Left ventricle myocardium inferior (tissue), 1 donor: ENCODE results near the gene IGF1R. TPM values are rescaled to one million over a fixed set of nuclear protein-coding genes. Genes with fewer than 3 reads are reported as not detected.
A peak's percentile ranks its signal among the peaks of the same experiment; 100 is the strongest.

Experiments used
- DNase-seq: peaks from one replicate; pipeline ENCODE4 v3.0.0-alpha.2; 2020
- H3K27ac ChIP-seq: fragments of 200-600 bp; replicated peaks from 2 replicates; pipeline ENCODE4 v1.8.0; 2021
- H3K27me3 ChIP-seq: fragments of 200-600 bp; 2 replicates; pipeline ENCODE4 v1.8.0; 2021; ENCODE audit warnings: low read depth
- H3K36me3 ChIP-seq: fragments of 200-600 bp; 2 replicates; pipeline ENCODE4 v1.8.0; 2021
- H3K4me1 ChIP-seq: fragments of 200-600 bp; 2 replicates; pipeline ENCODE4 v1.8.0; 2021
- H3K4me3 ChIP-seq: fragments of 200-600 bp; 2 replicates; pipeline ENCODE4 v1.8.0; 2021; ENCODE audit warnings: mild to moderate bottlenecking, moderate library complexity
- H3K9me3 ChIP-seq: fragments of 200-600 bp; replicated peaks from 2 replicates; pipeline ENCODE4 v1.8.0; 2021
- CTCF ChIP-seq: fragments of 200-600 bp; IDR thresholded peaks from 2 replicates; pipeline ENCODE4 v1.8.0; 2021; ENCODE audit warnings: antibody characterized with exemption, mild to moderate bottlenecking, borderline replicate concordance
- intact Hi-C: fragments of 100-400 bp; cut with micrococcal nuclease; formaldehyde crosslinking; loops from one replicate; pipeline ENCODE4 v1.11.0; 2022
- total RNA-seq: library from RNA; stranded (reverse); fragmentation: NEBNext Ultra II Directional; extraction: Animal tissue kit (Norgen Biotek cat#: 25700); gene quantifications from one replicate; pipeline ENCODE4 v1.2.1, GENCODE V29; 2021
- donor health status: DM: no; HTN: yes; CAD: no; lungs with severe emphysema.

Gene IGF1R
- total RNA-seq, 1 donor from 2014 or later = 37.2 TPM

GRCh38 chr15:98708037-98708590 lies 59.8 kb downstream of the IGF1R start:
- Histone ChIP-seq H3K9me3 (peaks cover 8% of the 10 kb centered on the region), H3K4me1 (peaks cover 79% of the 10 kb centered on the region), H3K4me3 (no peak overlapping the region), H3K36me3 (peaks cover 30% of the 10 kb centered on the region), H3K27ac (peak overlapping the region; percentile 67), H3K27me3 (no peaks in the 10 kb centered on the region)
- intact Hi-C loops = no loop called here
- no peak for DNase-seq
- no peak for TF ChIP-seq CTCF

- no peak overlapping the region for H3K4me3 ChIP-seq
- H3K36me3 ChIP-seq = peaks cover 30% of the 10 kb centered on the region
- intact Hi-C loops = no loop called here
- H3K9me3 ChIP-seq = peaks cover 8% of the 10 kb centered on the region
- H3K27ac ChIP-seq = peak overlapping the region; percentile 90
- DNase-seq = no peak
- peaks cover 79% of the 10 kb centered on the region for H3K4me1 ChIP-seq
- H3K27me3 ChIP-seq = no peaks in the 10 kb centered on the region
- no peak for TF ChIP-seq CTCF
Measured at GRCh38 chr15:98711810-98712209, 63.5 kb downstream of the IGF1R start.

GRCh38 chr15:98712845-98713584 lies 64.7 kb downstream of the IGF1R start:
- peaks cover 8% of the 10 kb centered on the region for H3K9me3 ChIP-seq
- H3K27ac ChIP-seq = peak overlapping the region; percentile 90
- H3K4me3 ChIP-seq = no peak overlapping the region
- intact Hi-C loops = no loop called here
- peaks cover 24% of the 10 kb centered on the region for H3K36me3 ChIP-seq
- TF ChIP-seq CTCF = no peak
- DNase-seq = no peak
- H3K4me1 ChIP-seq = peaks cover 79% of the 10 kb centered on the region
- H3K27me3 ChIP-seq = no peaks in the 10 kb centered on the region

- Histone ChIP-seq H3K4me3 (no peak overlapping the region), H3K27me3 (no peaks in the 10 kb centered on the region), H3K27ac (peak overlapping the region; percentile 90), H3K36me3 (peaks cover 19% of the 10 kb centered on the region), H3K4me1 (peaks cover 79% of the 10 kb centered on the region), H3K9me3 (peaks cover 8% of the 10 kb centered on the region)
- no peak for DNase-seq
- TF ChIP-seq CTCF = no peak
- intact Hi-C loops = no loop called here
Measured at GRCh38 chr15:98713585-98714001, 65.3 kb downstream of the IGF1R start.

GRCh38 chr15:98714922-98715321 lies 66.6 kb downstream of the IGF1R start:
- Histone ChIP-seq H3K27me3 (no peaks in the 10 kb centered on the region), H3K4me1 (peaks cover 79% of the 10 kb centered on the region), H3K36me3 (peaks cover 18% of the 10 kb centered on the region), H3K9me3 (peaks cover 8% of the 10 kb centered on the region), H3K27ac (peak overlapping the region; percentile 90), H3K4me3 (no peak overlapping the region)
- TF ChIP-seq CTCF = no peak
- peak; percentile 43 for DNase-seq
- intact Hi-C loops = no loop called here
